ENCODE results near the gene P3H3.
"Not testable (repeated sequence)": the region's sequence is repeated elsewhere in the genome, so short reads cannot be mapped to it uniquely, and the experiment has no call there.

- TF ChIP-seq CTCF (conservative IDR thresholded peaks at IDR 0.05; ENCODE audit: low read length); EZH2phosphoT487 (IDR thresholded peaks at IDR 0.05; ENCODE audit: borderline replicate concordance): not testable (repeated sequence)
Observed at GRCh38 chr12:6888794-6889193, 60.6 kb downstream of the P3H3 start.
